Liver (tissue), 9 donors: ENCODE measurements around the gene PTPN9. TPM values are rescaled to one million over a fixed set of nuclear protein-coding genes. Genes with fewer than 3 reads are reported as not detected.

Source experiments
- DNase-seq: peaks from one replicate; pipeline ENCODE4 v3.0.0-alpha.2; 2017; ENCODE audit warnings: low spot score
- H3K27ac ChIP-seq, 2 donors: one replicate each; pipeline ENCODE4 v1.7.0; 2013; ENCODE audit warnings: inconsistent platforms in 2 of 2, low read length in 2 of 2, control low read depth in 1 of 2, low read depth in 1 of 2, mild to moderate bottlenecking in 1 of 2
- H3K27me3 ChIP-seq, 4 donors: one replicate each; pipeline versions ENCODE4 v1.6.1 to v1.7.0; 2013; ENCODE audit warnings: low read length in 3 of 4, inconsistent platforms in 1 of 4, mild to moderate bottlenecking in 1 of 4, moderate library complexity in 1 of 4; ENCODE audit not compliant: control insufficient read depth in 4 of 4, insufficient read depth in 4 of 4
- H3K36me3 ChIP-seq, 4 donors: one replicate each; pipeline versions ENCODE4 v1.6.1 to v1.7.0; 2013; ENCODE audit warnings: low read length in 3 of 4, mild to moderate bottlenecking in 3 of 4, low read depth in 1 of 4, moderate library complexity in 1 of 4; ENCODE audit not compliant: control insufficient read depth in 4 of 4, insufficient read depth in 3 of 4
- H3K4me1 ChIP-seq, 4 donors: one replicate each; pipeline versions ENCODE4 v1.6.1 to v1.7.0; 2013; ENCODE audit warnings: low read length in 3 of 4, mild to moderate bottlenecking in 3 of 4, moderate library complexity in 1 of 4; ENCODE audit not compliant: control insufficient read depth in 4 of 4, insufficient read depth in 4 of 4
- H3K4me3 ChIP-seq, 3 donors: one replicate each; pipeline versions ENCODE4 v1.6.1 to v1.7.0; 2013; ENCODE audit warnings: low read length in 3 of 3, control low read depth in 1 of 3, low read depth in 1 of 3, mild to moderate bottlenecking in 1 of 3
- H3K9ac ChIP-seq, 2 donors: one replicate each; pipeline ENCODE4 v1.7.0; 2013; ENCODE audit warnings: low read length in 2 of 2, mild to moderate bottlenecking in 2 of 2, moderate library complexity in 2 of 2, control low read depth in 1 of 2, low read depth in 1 of 2
- H3K9me3 ChIP-seq, 4 donors: one replicate each; pipeline versions ENCODE4 v1.6.1 to v1.7.0; 2013; ENCODE audit warnings: low read length in 3 of 4; ENCODE audit not compliant: control insufficient read depth in 4 of 4
- EGR1 ChIP-seq, 2 donors: IDR thresholded peaks; 2 replicates each; pipeline ENCODE4 v1.6.1; 2016 to 2018; ENCODE audit warnings: antibody characterized with exemption in 2 of 2, low read depth in 2 of 2
- FOXA2 ChIP-seq: IDR thresholded peaks from 2 replicates; pipeline ENCODE4 v1.6.1; 2016; ENCODE audit warnings: antibody characterized with exemption
- GABPA ChIP-seq, 2 donors: IDR thresholded peaks in 1 of 2; conservative IDR thresholded peaks in 1 of 2; 2 replicates each; pipeline ENCODE4 v1.6.1; 2016; ENCODE audit warnings: antibody characterized with exemption in 2 of 2, mild to moderate bottlenecking in 1 of 2, moderate library complexity in 1 of 2
- HNF4A ChIP-seq, 2 donors: conservative IDR thresholded peaks; 2 replicates each; pipeline ENCODE4 v1.6.1; 2016; ENCODE audit warnings: antibody characterized with exemption in 2 of 2, mild to moderate bottlenecking in 2 of 2
- HNF4G ChIP-seq: IDR thresholded peaks from 2 replicates; pipeline ENCODE4 v1.6.1; 2016; ENCODE audit warnings: antibody characterized with exemption
- RAD21 ChIP-seq, 2 donors: IDR thresholded peaks; 2 replicates each; pipeline ENCODE4 v1.6.1; 2016; ENCODE audit warnings: antibody characterized with exemption in 2 of 2, mild to moderate bottlenecking in 2 of 2
- RXRA ChIP-seq, 2 donors: IDR thresholded peaks; 2 replicates each; pipeline ENCODE4 v1.6.1; 2017 to 2018; ENCODE audit warnings: antibody characterized with exemption in 2 of 2, mild to moderate bottlenecking in 1 of 2
- SP1 ChIP-seq: IDR thresholded peaks from 2 replicates; pipeline ENCODE4 v1.6.1; 2018; ENCODE audit warnings: antibody characterized with exemption, mild to moderate bottlenecking
- TAF1 ChIP-seq: conservative IDR thresholded peaks from 2 replicates; pipeline ENCODE4 v1.6.1; 2016; ENCODE audit warnings: antibody characterized with exemption, mild to moderate bottlenecking
- YY1 ChIP-seq: IDR thresholded peaks from 2 replicates; pipeline ENCODE4 v1.6.1; 2016; ENCODE audit warnings: antibody characterized with exemption, mild to moderate bottlenecking
- WGBS: extraction: QIAGEN DNeasy Blood & Tissue Kit; methylation state at CpG from one replicate; pipeline ENCODE4 v1.1.7; 2013; 5-methylcytosine and 5-hydroxymethylcytosine counted together
- polyA plus RNA-seq, 2 donors: library from polyadenylated mRNA; stranded (reverse) in 1 of 2; unstranded in 1 of 2; fragments of 200-250 nt in 1 of 2; fragments of >200 nt in 1 of 2; fragmentation: Nextera tagmentation in 1 of 2; extraction: Ambion mirVana in 1 of 2; gene quantifications; one replicate each; pipeline versions ENCODE4 v1.2.1 to v1.2.3, GENCODE V29; 2013 to 2015
- total RNA-seq, 2 donors: library from RNA; depleted of rRNA; stranded (reverse); fragments of >200 nt; gene quantifications; one replicate each; pipeline ENCODE4 v1.2.3, GENCODE V29; 2014
- TF ChIP-seq, protein P1 (sequence below): IDR thresholded peaks from 2 replicates; pipeline ENCODE4 v1.6.1; 2016; ENCODE audit warnings: antibody characterized with exemption
- TF ChIP-seq, protein P2 (sequence below): IDR thresholded peaks from 2 replicates; pipeline ENCODE4 v1.6.1; 2016; ENCODE audit warnings: antibody characterized with exemption, mild to moderate bottlenecking
- TF ChIP-seq, protein P3 (sequence below): fragments of 150-350 bp; IDR thresholded peaks from 2 replicates; pipeline ENCODE4 v1.5.1; 2017; ENCODE audit warnings: improper control_type of control experiment, low read depth, low read length; ENCODE audit not compliant: missing input control
- donor health status: healthy.
- donor health status: healthy.
- donor health status: healthy.
- donor health status: healthy.
- donor health status: healthy.

Gene PTPN9
- total and polyA plus RNA-seq, 4 donors: 5.4 to 14.1 (median 7.5) TPM

DNA sequence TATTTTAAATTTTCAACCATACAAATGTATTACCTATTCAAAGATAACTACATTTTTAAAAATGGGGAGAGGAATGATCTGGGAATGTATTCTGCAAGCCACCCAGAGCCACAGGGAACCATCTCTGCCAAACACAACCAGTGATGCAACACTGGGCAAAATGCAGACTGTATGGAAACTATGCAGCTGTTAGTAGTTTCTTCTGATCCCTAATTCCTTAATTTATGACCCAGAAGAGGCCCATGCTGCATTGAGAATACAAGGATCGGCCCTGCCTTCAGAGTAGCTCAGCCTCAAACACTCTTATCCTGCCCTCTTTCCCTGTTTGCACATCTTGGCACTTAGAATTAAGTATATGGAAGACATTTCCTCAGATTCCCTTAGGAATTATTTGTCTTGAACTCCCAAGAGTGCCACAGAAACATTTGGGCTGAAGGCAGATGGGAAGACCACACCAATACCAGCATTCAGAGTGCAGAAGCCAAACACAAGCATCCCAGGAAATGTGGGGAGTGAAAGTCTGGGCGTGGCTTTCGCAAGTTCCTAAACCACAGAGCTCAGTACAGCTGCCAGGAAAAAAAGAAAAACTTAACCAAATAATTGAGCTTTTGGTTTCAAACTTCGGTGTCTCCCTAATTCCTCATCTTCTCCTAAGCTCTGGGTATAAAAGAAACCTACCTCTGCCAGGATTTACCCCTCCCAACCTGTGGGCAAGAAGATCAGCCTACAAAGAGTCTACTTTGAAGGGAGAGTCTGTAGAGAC is 41.1 kb upstream of the PTPN9 start:
- Histone ChIP-seq H3K9me3 (no peaks in the 10 kb centered on the region), H3K9ac (no peak overlapping the region), H3K4me3 (no peak overlapping the region), H3K4me1 (peaks cover 0 to 5% (median 0%) of the 10 kb centered on the region in 4 donors), H3K36me3 (peaks cover 12 to 40% (median 36%) of the 10 kb centered on the region in 4 donors), H3K27ac (peak overlapping the region; percentile 32 to 60), H3K27me3 (no peaks in the 10 kb centered on the region)
- TF ChIP-seq RXRA (IDR thresholded peaks at IDR 0.05) (no peak), TAF1 (no peak), RAD21 (IDR thresholded peaks at IDR 0.05) (no peak), HNF4G (no peak), EGR1 (IDR thresholded peaks at IDR 0.05; ENCODE audit: low read depth in 2 of 2) (no peak), HNF4A (conservative IDR thresholded peaks at IDR 0.05) (no peak)
- DNase-seq: no peak
- WGBS: 76% methylated on average over 4 of the region's 4 CpGs

DNA sequence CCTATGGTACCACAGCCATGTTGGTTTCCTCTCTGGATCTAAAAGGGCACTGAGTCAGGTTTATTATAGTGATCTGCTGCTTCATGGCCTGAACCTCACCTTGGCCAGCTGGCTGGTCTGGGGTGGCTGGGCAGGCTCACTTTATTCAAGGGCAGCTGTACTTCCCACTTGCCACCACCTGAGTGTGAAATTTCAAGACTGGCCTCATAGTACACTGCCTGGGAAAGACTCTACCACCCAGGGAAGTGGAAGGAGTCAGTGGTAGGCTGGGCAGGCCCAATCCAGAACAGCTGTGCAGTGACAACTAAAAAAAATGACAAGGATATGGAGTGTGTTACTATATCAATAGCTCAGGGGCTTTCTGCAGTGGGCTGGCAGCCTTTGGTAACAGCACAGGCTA is 37.7 kb upstream of the PTPN9 start:
- H3K27me3 ChIP-seq: no peaks in the 10 kb centered on the region
- no peak overlapping the region for H3K9ac ChIP-seq
- peaks cover 19 to 59% (median 51%) of the 10 kb centered on the region in 4 donors for H3K36me3 ChIP-seq
- TF ChIP-seq SP1 (no peak), HNF4G (no peak), GABPA (IDR thresholded peaks at IDR 0.05 in 1 of 2, conservative IDR thresholded peaks at IDR 0.05 in 1 of 2) (no peak), FOXA2 (no peak)
- TF ChIP-seq, protein P1, sequence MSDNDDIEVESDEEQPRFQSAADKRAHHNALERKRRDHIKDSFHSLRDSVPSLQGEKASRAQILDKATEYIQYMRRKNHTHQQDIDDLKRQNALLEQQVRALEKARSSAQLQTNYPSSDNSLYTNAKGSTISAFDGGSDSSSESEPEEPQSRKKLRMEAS: no peak
- TF ChIP-seq, protein P2, sequence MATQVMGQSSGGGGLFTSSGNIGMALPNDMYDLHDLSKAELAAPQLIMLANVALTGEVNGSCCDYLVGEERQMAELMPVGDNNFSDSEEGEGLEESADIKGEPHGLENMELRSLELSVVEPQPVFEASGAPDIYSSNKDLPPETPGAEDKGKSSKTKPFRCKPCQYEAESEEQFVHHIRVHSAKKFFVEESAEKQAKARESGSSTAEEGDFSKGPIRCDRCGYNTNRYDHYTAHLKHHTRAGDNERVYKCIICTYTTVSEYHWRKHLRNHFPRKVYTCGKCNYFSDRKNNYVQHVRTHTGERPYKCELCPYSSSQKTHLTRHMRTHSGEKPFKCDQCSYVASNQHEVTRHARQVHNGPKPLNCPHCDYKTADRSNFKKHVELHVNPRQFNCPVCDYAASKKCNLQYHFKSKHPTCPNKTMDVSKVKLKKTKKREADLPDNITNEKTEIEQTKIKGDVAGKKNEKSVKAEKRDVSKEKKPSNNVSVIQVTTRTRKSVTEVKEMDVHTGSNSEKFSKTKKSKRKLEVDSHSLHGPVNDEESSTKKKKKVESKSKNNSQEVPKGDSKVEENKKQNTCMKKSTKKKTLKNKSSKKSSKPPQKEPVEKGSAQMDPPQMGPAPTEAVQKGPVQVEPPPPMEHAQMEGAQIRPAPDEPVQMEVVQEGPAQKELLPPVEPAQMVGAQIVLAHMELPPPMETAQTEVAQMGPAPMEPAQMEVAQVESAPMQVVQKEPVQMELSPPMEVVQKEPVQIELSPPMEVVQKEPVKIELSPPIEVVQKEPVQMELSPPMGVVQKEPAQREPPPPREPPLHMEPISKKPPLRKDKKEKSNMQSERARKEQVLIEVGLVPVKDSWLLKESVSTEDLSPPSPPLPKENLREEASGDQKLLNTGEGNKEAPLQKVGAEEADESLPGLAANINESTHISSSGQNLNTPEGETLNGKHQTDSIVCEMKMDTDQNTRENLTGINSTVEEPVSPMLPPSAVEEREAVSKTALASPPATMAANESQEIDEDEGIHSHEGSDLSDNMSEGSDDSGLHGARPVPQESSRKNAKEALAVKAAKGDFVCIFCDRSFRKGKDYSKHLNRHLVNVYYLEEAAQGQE: no peak
- no peak for DNase-seq
- no peak overlapping the region for H3K27ac ChIP-seq
- H3K4me1 ChIP-seq: peaks cover 0 to 5% (median 0%) of the 10 kb centered on the region in 4 donors
- no peak overlapping the region for H3K4me3 ChIP-seq
- H3K9me3 ChIP-seq: no peaks in the 10 kb centered on the region

DNA sequence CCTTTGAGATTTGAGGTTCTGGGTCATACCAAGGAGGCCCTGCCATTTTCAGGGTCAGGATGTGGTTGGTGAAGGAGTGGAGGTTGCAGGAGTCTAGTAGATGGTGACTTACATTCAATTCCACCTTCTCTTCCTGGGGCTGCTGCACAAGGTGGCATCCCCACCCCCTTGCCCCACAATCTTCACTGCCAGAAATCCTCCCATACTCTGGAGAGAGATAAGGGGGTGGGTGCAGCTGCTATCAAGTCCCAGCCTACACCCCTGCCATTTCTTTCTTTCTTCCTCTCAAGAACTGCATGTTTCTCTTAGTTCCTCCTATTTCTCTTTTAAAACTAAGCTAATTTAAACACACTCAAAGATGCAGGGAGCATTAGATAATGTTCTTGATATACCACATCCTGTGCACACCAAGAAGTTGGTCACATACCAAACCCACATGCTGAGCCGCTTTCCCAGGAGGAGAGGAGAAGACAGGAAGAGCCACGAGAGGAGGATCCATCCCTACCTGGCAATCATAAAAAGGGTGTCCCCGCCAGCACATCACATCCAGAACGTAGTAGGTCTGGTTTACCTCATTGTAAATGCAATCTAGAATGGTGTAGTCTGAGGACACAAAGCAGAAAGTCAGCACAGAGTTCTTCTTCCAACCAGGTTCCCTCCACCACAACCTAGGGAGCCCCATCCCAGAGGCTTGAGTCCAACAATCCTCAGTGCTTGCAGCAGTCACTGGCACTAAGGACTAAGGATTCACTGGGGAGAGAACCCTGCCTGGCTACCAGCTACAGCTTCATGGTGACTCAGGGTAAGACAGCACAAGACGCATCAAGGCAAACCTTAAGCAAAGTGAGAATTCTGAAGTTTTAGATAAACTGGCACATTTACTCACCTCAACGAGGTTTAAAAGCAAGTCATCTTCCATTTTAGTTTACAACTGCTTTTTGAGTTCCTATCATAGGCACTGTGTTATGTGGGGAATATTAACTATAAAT is 27.9 kb upstream of the PTPN9 start:
- Histone ChIP-seq H3K9me3 (no peaks in the 10 kb centered on the region), H3K4me3 (no peak overlapping the region), H3K27me3 (no peaks in the 10 kb centered on the region), H3K36me3 (peaks cover 21 to 53% (median 42%) of the 10 kb centered on the region in 4 donors), H3K4me1 (no peaks in the 10 kb centered on the region), H3K9ac (no peak overlapping the region), H3K27ac (no peak overlapping the region)
- WGBS: 83% methylated on average over 6 of the region's 6 CpGs
- TF ChIP-seq YY1 (no peak), GABPA (IDR thresholded peaks at IDR 0.05 in 1 of 2, conservative IDR thresholded peaks at IDR 0.05 in 1 of 2) (no peak), HNF4A (conservative IDR thresholded peaks at IDR 0.05) (no peak), HNF4G (no peak), RXRA (IDR thresholded peaks at IDR 0.05) (no peak), SP1 (no peak)
- TF ChIP-seq, protein P3, sequence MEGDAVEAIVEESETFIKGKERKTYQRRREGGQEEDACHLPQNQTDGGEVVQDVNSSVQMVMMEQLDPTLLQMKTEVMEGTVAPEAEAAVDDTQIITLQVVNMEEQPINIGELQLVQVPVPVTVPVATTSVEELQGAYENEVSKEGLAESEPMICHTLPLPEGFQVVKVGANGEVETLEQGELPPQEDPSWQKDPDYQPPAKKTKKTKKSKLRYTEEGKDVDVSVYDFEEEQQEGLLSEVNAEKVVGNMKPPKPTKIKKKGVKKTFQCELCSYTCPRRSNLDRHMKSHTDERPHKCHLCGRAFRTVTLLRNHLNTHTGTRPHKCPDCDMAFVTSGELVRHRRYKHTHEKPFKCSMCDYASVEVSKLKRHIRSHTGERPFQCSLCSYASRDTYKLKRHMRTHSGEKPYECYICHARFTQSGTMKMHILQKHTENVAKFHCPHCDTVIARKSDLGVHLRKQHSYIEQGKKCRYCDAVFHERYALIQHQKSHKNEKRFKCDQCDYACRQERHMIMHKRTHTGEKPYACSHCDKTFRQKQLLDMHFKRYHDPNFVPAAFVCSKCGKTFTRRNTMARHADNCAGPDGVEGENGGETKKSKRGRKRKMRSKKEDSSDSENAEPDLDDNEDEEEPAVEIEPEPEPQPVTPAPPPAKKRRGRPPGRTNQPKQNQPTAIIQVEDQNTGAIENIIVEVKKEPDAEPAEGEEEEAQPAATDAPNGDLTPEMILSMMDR: no peak
- peak; percentile 59 for DNase-seq
